Ishikawa (cell line): ENCODE data around the gene CCL7.

Experiments used
- CEBPB ChIP-seq: IDR thresholded peaks from 2 replicates; pipeline ENCODE4 v1.6.1; 2012
- CREB1 ChIP-seq: IDR thresholded peaks from 2 replicates; pipeline ENCODE4 v1.6.1; 2012; ENCODE audit warnings: low read depth
- EGR1 ChIP-seq: IDR thresholded peaks from 2 replicates; pipeline ENCODE4 v1.6.1; 2012
- EP300 ChIP-seq: IDR thresholded peaks from 2 replicates; pipeline ENCODE4 v1.6.1; 2012; ENCODE audit warnings: borderline replicate concordance
- FOXM1 ChIP-seq: IDR thresholded peaks from 2 replicates; pipeline ENCODE4 v1.6.1; 2012; ENCODE audit warnings: low read depth, borderline replicate concordance
- RAD21 ChIP-seq: IDR thresholded peaks from 2 replicates; pipeline ENCODE4 v1.6.1; 2012; ENCODE audit warnings: low read depth
- TAF1 ChIP-seq: IDR thresholded peaks from 2 replicates; pipeline ENCODE4 v1.6.1; 2012; ENCODE audit warnings: low read depth, mild to moderate bottlenecking
- YY1 ChIP-seq: IDR thresholded peaks from 2 replicates; pipeline ENCODE4 v1.6.1; 2012; ENCODE audit warnings: low read depth
- ZBTB7A ChIP-seq: IDR thresholded peaks from 2 replicates; pipeline ENCODE4 v1.6.1; 2012; ENCODE audit warnings: low read depth
- TF ChIP-seq, protein P1 (sequence below): IDR thresholded peaks from 2 replicates; pipeline ENCODE4 v1.6.1; 2012; ENCODE audit warnings: low read depth, mild to moderate bottlenecking
- TF ChIP-seq, protein P2 (sequence below): IDR thresholded peaks from 2 replicates; pipeline ENCODE4 v1.6.1; 2012

DNA sequence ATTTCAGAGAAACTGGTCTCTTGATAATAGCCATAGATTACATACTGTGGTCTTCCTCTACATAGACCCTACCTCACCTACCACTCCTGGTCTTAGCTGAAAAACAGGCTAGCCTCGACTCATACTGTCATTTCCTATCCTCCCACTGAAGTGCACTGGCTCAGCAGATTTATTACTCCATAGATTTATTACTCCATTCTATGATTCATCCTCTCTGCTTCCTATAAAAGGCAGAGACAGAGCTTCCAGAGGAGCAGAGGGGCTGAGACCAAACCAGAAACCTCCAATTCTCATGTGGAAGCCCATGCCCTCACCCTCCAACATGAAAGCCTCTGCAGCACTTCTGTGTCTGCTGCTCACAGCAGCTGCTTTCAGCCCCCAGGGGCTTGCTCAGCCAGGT lies at the start of gene CCL7:
- no peak for TF ChIP-seq FOXM1
- no peak for TF ChIP-seq EP300
- TF ChIP-seq TAF1, result no peak
- no peak for TF ChIP-seq CREB1
- TF ChIP-seq, protein P1, sequence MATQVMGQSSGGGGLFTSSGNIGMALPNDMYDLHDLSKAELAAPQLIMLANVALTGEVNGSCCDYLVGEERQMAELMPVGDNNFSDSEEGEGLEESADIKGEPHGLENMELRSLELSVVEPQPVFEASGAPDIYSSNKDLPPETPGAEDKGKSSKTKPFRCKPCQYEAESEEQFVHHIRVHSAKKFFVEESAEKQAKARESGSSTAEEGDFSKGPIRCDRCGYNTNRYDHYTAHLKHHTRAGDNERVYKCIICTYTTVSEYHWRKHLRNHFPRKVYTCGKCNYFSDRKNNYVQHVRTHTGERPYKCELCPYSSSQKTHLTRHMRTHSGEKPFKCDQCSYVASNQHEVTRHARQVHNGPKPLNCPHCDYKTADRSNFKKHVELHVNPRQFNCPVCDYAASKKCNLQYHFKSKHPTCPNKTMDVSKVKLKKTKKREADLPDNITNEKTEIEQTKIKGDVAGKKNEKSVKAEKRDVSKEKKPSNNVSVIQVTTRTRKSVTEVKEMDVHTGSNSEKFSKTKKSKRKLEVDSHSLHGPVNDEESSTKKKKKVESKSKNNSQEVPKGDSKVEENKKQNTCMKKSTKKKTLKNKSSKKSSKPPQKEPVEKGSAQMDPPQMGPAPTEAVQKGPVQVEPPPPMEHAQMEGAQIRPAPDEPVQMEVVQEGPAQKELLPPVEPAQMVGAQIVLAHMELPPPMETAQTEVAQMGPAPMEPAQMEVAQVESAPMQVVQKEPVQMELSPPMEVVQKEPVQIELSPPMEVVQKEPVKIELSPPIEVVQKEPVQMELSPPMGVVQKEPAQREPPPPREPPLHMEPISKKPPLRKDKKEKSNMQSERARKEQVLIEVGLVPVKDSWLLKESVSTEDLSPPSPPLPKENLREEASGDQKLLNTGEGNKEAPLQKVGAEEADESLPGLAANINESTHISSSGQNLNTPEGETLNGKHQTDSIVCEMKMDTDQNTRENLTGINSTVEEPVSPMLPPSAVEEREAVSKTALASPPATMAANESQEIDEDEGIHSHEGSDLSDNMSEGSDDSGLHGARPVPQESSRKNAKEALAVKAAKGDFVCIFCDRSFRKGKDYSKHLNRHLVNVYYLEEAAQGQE, result no peak
- TF ChIP-seq CEBPB, result no peak
- no peak for TF ChIP-seq RAD21
- no peak for TF ChIP-seq YY1
- no peak for TF ChIP-seq ZBTB7A
- TF ChIP-seq, protein P2, sequence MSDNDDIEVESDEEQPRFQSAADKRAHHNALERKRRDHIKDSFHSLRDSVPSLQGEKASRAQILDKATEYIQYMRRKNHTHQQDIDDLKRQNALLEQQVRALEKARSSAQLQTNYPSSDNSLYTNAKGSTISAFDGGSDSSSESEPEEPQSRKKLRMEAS, result no peak
- TF ChIP-seq EGR1, result no peak
